ENCODE results near the gene RASSF6. TPM values are rescaled to one million over a fixed set of nuclear protein-coding genes. Genes with fewer than 3 reads are reported as not detected.

The RASSF6 gene
- total and polyA plus RNA-seq, 2 experiments from 2014 or later, result not detected

DNA sequence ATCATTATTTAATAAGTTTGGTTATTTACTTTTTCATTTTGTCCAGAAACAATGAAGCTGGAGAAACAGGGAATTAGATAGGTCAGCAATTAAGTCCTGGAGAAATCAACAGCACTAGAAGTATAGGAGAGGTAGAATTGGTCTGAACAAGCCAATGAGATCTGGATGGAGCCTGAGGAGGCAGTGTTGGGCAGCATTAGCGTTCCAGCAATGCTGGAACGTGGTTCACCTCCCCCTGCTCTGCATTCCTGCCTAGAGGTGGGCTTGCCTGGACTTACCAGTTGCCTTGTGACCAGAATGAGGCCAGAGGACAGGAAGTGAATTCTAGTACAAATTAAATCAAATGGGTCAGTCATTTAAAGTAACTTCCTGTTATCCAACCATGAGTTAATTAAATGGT lies 4.6 kb downstream of the RASSF6 start:
- 17 to 24% methylated on average over 2 of the region's 2 CpGs for whole genome bisulfite sequencing, 2 experiments (ENCODE audit: low coverage in 1 of 2, low lambda C conversion rate in 2 of 2, missing lambda C conversion rate in 2 of 2)
- H3K9me3 ChIP-seq (ENCODE audit: low read depth), result no peaks in the 10 kb centered on the region
- H3K27ac ChIP-seq, result no peak overlapping the region
- in situ Hi-C loops (cut with MboI), result no loop called here
- no peak overlapping the region for H3K4me3 ChIP-seq
- peaks cover 15% of the 10 kb centered on the region for H3K27me3 ChIP-seq (replicated peaks; ENCODE audit: insufficient read depth)
- no peaks in the 10 kb centered on the region for H3K36me3 ChIP-seq (ENCODE audit: low read depth)
- no peaks in the 10 kb centered on the region for H4K20me1 ChIP-seq (ENCODE audit: insufficient read depth)
- H2AFZ ChIP-seq, result no peak overlapping the region
- DNase-seq, result no peak
- H3K9ac ChIP-seq, result no peak overlapping the region
- H3K9me2 ChIP-seq (ENCODE audit: insufficient read depth), result no peaks in the 10 kb centered on the region
- TF ChIP-seq EZH2 (IDR thresholded peaks at IDR 0.05; ENCODE audit: insufficient read depth, poor library complexity, severe bottlenecking), result no peak
- no peak for TF ChIP-seq EZH2phosphoT487 (IDR thresholded peaks at IDR 0.05; ENCODE audit: insufficient read depth, low read depth)
- H3K4me2 ChIP-seq (ENCODE audit: unreplicated experiment), result no peak overlapping the region
- H3K79me2 ChIP-seq (ENCODE audit: insufficient read depth), result no peaks in the 10 kb centered on the region
- H3F3A ChIP-seq (ENCODE audit: insufficient read depth), result no peaks in the 10 kb centered on the region
- H3K4me1 ChIP-seq (ENCODE audit: insufficient read depth), result no peaks in the 10 kb centered on the region

DNA sequence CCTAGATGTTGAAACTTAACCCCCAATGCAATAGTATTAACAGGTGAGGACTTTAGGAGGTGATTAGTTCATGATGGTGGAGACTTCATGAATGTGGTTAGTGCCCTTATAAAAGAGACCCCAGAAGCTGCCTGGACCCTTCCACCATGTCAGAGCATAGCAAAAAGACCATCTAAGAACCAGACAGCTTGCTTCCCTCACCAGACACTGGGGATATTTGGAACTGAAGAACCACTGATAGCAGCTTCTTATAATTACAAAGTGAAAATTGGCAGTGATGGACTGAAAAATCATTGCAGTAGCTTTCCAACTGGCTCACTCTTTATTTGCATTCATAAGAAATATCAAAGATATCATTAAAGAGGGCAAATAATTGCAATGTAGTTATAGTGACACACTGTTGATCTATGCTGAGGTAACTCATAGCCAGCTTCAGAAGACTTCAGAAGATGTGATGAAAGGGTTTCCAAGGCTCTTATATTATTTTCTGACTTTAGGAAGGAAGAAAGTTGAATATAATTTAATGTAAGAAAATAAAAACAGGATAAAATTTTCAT lies 5.8 kb downstream of the RASSF6 start:
- Histone ChIP-seq H3K36me3 (ENCODE audit: low read depth) (no peaks in the 10 kb centered on the region), H4K20me1 (ENCODE audit: insufficient read depth) (no peaks in the 10 kb centered on the region), H3K27ac (no peak overlapping the region), H3K9me3 (ENCODE audit: low read depth) (no peaks in the 10 kb centered on the region), H2AFZ (no peak overlapping the region), H3K4me2 (ENCODE audit: unreplicated experiment) (no peak overlapping the region), H3K79me2 (ENCODE audit: insufficient read depth) (no peaks in the 10 kb centered on the region), H3F3A (ENCODE audit: insufficient read depth) (no peaks in the 10 kb centered on the region), H3K4me3 (no peak overlapping the region), H3K9ac (no peak overlapping the region), H3K4me1 (ENCODE audit: insufficient read depth) (no peaks in the 10 kb centered on the region), H3K9me2 (ENCODE audit: insufficient read depth) (no peaks in the 10 kb centered on the region), H3K27me3 (replicated peaks; ENCODE audit: insufficient read depth) (peaks cover 16% of the 10 kb centered on the region)
- no peak for DNase-seq
- in situ Hi-C loops (cut with MboI), result no loop called here
- TF ChIP-seq EZH2phosphoT487 (IDR thresholded peaks at IDR 0.05; ENCODE audit: insufficient read depth, low read depth) (no peak), EZH2 (IDR thresholded peaks at IDR 0.05; ENCODE audit: insufficient read depth, poor library complexity, severe bottlenecking) (no peak)

DNA sequence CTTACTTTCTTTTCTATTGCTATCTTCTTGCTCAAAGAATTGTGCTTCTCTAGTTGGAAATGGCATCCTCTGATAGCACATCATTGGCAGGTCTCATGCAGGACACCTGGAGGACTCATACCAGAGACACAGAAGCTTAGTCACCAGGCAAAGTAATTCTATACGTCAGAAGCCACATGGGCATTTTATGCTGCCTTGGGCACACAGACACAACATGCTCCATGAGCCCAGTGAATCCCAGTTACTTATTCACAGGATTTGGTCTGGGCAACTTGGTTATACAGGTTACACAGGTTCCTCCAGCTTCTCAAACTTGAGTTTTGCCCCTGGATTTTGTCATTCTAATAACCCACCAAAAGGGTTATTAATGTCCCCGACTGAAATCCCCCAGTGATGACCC lies 7.1 kb downstream of the RASSF6 start:
- H3K9me3 ChIP-seq (ENCODE audit: low read depth), result no peaks in the 10 kb centered on the region
- H3K9me2 ChIP-seq (ENCODE audit: insufficient read depth), result no peaks in the 10 kb centered on the region
- DNase-seq, result no peak
- TF ChIP-seq EZH2phosphoT487 (IDR thresholded peaks at IDR 0.05; ENCODE audit: insufficient read depth, low read depth) (no peak), EZH2 (IDR thresholded peaks at IDR 0.05; ENCODE audit: insufficient read depth, poor library complexity, severe bottlenecking) (no peak)
- 50 to 54% methylated on average over 2 of the region's 2 CpGs for WGBS, 2 experiments (ENCODE audit: low coverage in 1 of 2, low lambda C conversion rate in 2 of 2, missing lambda C conversion rate in 2 of 2)
- H3K36me3 ChIP-seq (ENCODE audit: low read depth), result no peaks in the 10 kb centered on the region
- H4K20me1 ChIP-seq (ENCODE audit: insufficient read depth), result no peaks in the 10 kb centered on the region
- H3K4me3 ChIP-seq, result no peak overlapping the region
- no peak overlapping the region for H2AFZ ChIP-seq
- H3K9ac ChIP-seq, result no peak overlapping the region
- no peak overlapping the region for H3K27ac ChIP-seq
- no peaks in the 10 kb centered on the region for H3K79me2 ChIP-seq (ENCODE audit: insufficient read depth)
- no peaks in the 10 kb centered on the region for H3K4me1 ChIP-seq (ENCODE audit: insufficient read depth)
- no peak overlapping the region for H3K4me2 ChIP-seq (ENCODE audit: unreplicated experiment)
- no peaks in the 10 kb centered on the region for H3F3A ChIP-seq (ENCODE audit: insufficient read depth)
- H3K27me3 ChIP-seq (replicated peaks; ENCODE audit: insufficient read depth), result peaks cover 16% of the 10 kb centered on the region
- in situ Hi-C loops (cut with MboI), result no loop called here

DNA sequence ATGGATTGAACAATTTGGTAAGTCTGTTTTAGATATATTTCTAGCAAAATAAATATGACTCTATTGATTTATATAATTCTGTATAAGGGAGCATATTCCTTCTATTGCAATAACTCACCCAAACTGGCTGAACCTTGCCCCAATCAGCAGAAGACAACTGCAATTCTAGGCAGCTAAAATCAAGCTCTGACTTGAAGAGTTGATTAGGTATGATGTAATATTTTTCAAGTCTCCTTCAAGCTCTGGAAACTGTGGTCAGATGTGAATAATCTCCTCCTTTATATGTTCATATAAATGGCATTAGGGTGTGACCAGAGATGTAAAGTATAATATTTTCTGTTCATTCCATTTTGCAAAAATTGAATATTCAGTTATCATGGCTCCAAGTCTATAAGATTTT lies 8.2 kb downstream of the RASSF6 start:
- TF ChIP-seq EZH2phosphoT487 (IDR thresholded peaks at IDR 0.05; ENCODE audit: insufficient read depth, low read depth) (no peak), EZH2 (IDR thresholded peaks at IDR 0.05; ENCODE audit: insufficient read depth, poor library complexity, severe bottlenecking) (no peak)
- no peaks in the 10 kb centered on the region for H3K79me2 ChIP-seq (ENCODE audit: insufficient read depth)
- H3K27me3 ChIP-seq (replicated peaks; ENCODE audit: insufficient read depth), result peaks cover 17% of the 10 kb centered on the region
- H3F3A ChIP-seq (ENCODE audit: insufficient read depth), result no peaks in the 10 kb centered on the region
- H3K9me2 ChIP-seq (ENCODE audit: insufficient read depth), result no peaks in the 10 kb centered on the region
- H3K27ac ChIP-seq, result no peak overlapping the region
- H3K9me3 ChIP-seq (ENCODE audit: low read depth), result no peaks in the 10 kb centered on the region
- H3K4me1 ChIP-seq (ENCODE audit: insufficient read depth), result no peaks in the 10 kb centered on the region
- no peak overlapping the region for H3K4me3 ChIP-seq
- H3K36me3 ChIP-seq (ENCODE audit: low read depth), result no peaks in the 10 kb centered on the region
- H3K4me2 ChIP-seq (ENCODE audit: unreplicated experiment), result no peak overlapping the region
- no peak for DNase-seq
- no peak overlapping the region for H3K9ac ChIP-seq
- H2AFZ ChIP-seq, result no peak overlapping the region
- in situ Hi-C loops (cut with MboI), result no loop called here
- no peaks in the 10 kb centered on the region for H4K20me1 ChIP-seq (ENCODE audit: insufficient read depth)

DNA sequence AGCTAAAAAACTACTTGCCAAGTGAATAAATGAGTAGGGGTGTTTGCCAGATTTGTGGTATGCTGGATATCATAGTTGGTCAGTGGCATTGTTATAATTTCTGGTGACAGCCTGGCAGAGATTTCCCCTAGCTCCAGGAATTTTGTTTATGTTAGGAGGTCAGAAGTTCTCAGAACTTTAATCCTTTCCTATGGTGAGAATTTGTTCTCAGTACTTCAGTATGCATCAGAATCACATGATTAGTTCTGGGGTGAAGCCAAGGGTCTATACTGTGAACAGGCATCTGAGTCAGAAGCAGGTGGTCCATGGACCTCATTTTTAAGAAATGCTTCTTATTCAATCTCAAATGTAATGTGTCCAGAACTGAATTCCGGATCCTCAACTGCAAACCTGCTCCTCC lies 10.5 kb downstream of the RASSF6 start:
- H4K20me1 ChIP-seq (ENCODE audit: insufficient read depth), result no peaks in the 10 kb centered on the region
- no peak overlapping the region for H3K4me3 ChIP-seq
- H3K79me2 ChIP-seq (ENCODE audit: insufficient read depth), result no peaks in the 10 kb centered on the region
- no peaks in the 10 kb centered on the region for H3K4me1 ChIP-seq (ENCODE audit: insufficient read depth)
- H2AFZ ChIP-seq, result no peak overlapping the region
- no peaks in the 10 kb centered on the region for H3F3A ChIP-seq (ENCODE audit: insufficient read depth)
- no peak overlapping the region for H3K9ac ChIP-seq
- in situ Hi-C loops (cut with MboI), result no loop called here
- WGBS, 2 experiments (ENCODE audit: low coverage in 1 of 2, low lambda C conversion rate in 2 of 2, missing lambda C conversion rate in 2 of 2), result 41 to 48% methylated on average over 1 of the region's 1 CpG
- no peak for DNase-seq
- no peaks in the 10 kb centered on the region for H3K9me3 ChIP-seq (ENCODE audit: low read depth)
- H3K36me3 ChIP-seq (ENCODE audit: low read depth), result no peaks in the 10 kb centered on the region
- TF ChIP-seq EZH2 (IDR thresholded peaks at IDR 0.05; ENCODE audit: insufficient read depth, poor library complexity, severe bottlenecking), result no peak
- no peak for TF ChIP-seq EZH2phosphoT487 (IDR thresholded peaks at IDR 0.05; ENCODE audit: insufficient read depth, low read depth)
- no peak overlapping the region for H3K4me2 ChIP-seq (ENCODE audit: unreplicated experiment)
- H3K9me2 ChIP-seq (ENCODE audit: insufficient read depth), result no peaks in the 10 kb centered on the region
- H3K27me3 ChIP-seq (replicated peaks; ENCODE audit: insufficient read depth), result peaks cover 17% of the 10 kb centered on the region
- H3K27ac ChIP-seq, result no peak overlapping the region
